Panc1 (cell line): ENCODE measurements around the gene SH2D3C. TPM values are rescaled to one million over a fixed set of nuclear protein-coding genes. Genes with fewer than 3 reads are reported as not detected.

ENCODE experiments used
- ATAC-seq: fragments of 200-7000 bp; cut with Tn5 transposase; 2 replicates; pipeline ENCODE4 v1.9.1; 2020; ENCODE audit warnings: mild to moderate bottlenecking, moderate library complexity
- BruUV-seq: library from RNA; stranded (reverse); fragments of 400-500 nt; replicated peaks from 2 replicates; lab custom pipeline; 2021; lab: Mats Ljungman, UMichigan
- CTCF ChIA-PET: fragments of 300-600 bp; sonication (Branson Sonifier 250); formaldehyde crosslinking; loops from one replicate; lab custom pipeline; 2022; ENCODE audit warnings: antibody characterized with exemption; lab: Charles Lee
- POLR2A ChIA-PET: fragments of 300-600 bp; sonication (Branson Sonifier 250); formaldehyde crosslinking; loops from one replicate; lab custom pipeline; 2022; ENCODE audit warnings: antibody characterized with exemption; lab: Charles Lee
- DNase-seq: peaks from one replicate; pipeline ENCODE4 v3.0.0-alpha.2; 2010; ENCODE audit warnings: low read depth, low spot score
- H3K27ac ChIP-seq: 2 replicates; pipeline ENCODE4 v1.5.1; 2011; ENCODE audit warnings: mild to moderate bottlenecking, low read length, inconsistent platforms
- H3K27me3 ChIP-seq: fragments of 200-500 bp; sonication (Bioruptor generic); 2 replicates; pipeline ENCODE4 v1.6.0; 2014; ENCODE audit warnings: low read length, inconsistent platforms; ENCODE audit not compliant: control insufficient read depth, insufficient read depth
- H3K36me3 ChIP-seq: fragments of 200-500 bp; sonication (Bioruptor generic); 2 replicates; pipeline ENCODE4 v1.5.1; 2014; ENCODE audit warnings: inconsistent platforms, mild to moderate bottlenecking, low read length, moderate library complexity; ENCODE audit not compliant: control insufficient read depth, insufficient read depth
- H3K4me1 ChIP-seq: 2 replicates; pipeline ENCODE4 v1.5.1; 2011; ENCODE audit warnings: inconsistent platforms, mild to moderate bottlenecking, low read length, moderate library complexity; ENCODE audit not compliant: control insufficient read depth, insufficient read depth
- H3K4me3 ChIP-seq, 2 experiments: 2 replicates each; pipeline ENCODE4 v1.5.1; 2011 to 2012; ENCODE audit warnings: low read depth in 2 of 2, low read length in 2 of 2, mild to moderate bottlenecking in 2 of 2, inconsistent platforms in 1 of 2, moderate library complexity in 1 of 2
- H3K9me3 ChIP-seq: fragments of 200-500 bp; sonication (Bioruptor generic); 2 replicates; pipeline ENCODE4 v1.5.1; 2014; ENCODE audit warnings: low read depth, mild to moderate bottlenecking, inconsistent platforms, low read length, moderate library complexity; ENCODE audit not compliant: control insufficient read depth, insufficient read depth
- CTCF ChIP-seq: fragments of 450-650 bp; IDR thresholded peaks from 2 replicates; pipeline ENCODE4 v1.5.1; 2017; ENCODE audit warnings: mild to moderate bottlenecking
- POLR2AphosphoS5 ChIP-seq: IDR thresholded peaks from 2 replicates; pipeline ENCODE4 v1.6.1; 2012; ENCODE audit warnings: mild to moderate bottlenecking, low read depth, low read length, moderate library complexity
- REST ChIP-seq, 2 experiments: IDR thresholded peaks; 2 replicates each; pipeline ENCODE4 v1.6.1; 2011 to 2012; ENCODE audit warnings: low read depth in 2 of 2, control low read depth in 1 of 2, low read length in 1 of 2, mild to moderate bottlenecking in 1 of 2, moderate library complexity in 1 of 2; ENCODE audit not compliant: insufficient read depth in 1 of 2
- TCF7L2 ChIP-seq: IDR thresholded peaks from 2 replicates; pipeline ENCODE4 v1.6.1; 2011; ENCODE audit warnings: mild to moderate bottlenecking, low read depth, low read length, inconsistent platforms
- in situ Hi-C: cut with HindIII; loops from 2 replicates; pipeline ENCODE4 v1.10.0; 2016; ENCODE audit warnings: low sequenced_read_pairs, low pct_unique_long_range_greater_than_20kb
- intact Hi-C: fragments of 100-400 bp; cut with micrococcal nuclease; formaldehyde crosslinking; loops from one replicate; pipeline ENCODE4 v1.10.0; 2022; ENCODE audit not compliant: unreplicated experiment
- total RNA-seq: library from RNA; stranded (reverse); gene quantifications from one replicate; pipeline ENCODE4 v1.2.1, GENCODE V29; 2021; ENCODE audit not compliant: unreplicated experiment

SH2D3C gene
- total RNA-seq, 1 experiment from 2014 or later: 0.49 TPM

GRCh38 chr9:127790094-127790855 is 11.8 kb upstream of the SH2D3C start:
- H3K36me3 ChIP-seq: peaks cover 21% of the 10 kb centered on the region
- ChIA-PET POLR2A (interaction anchor here (0.7 kb wide), 1 partner anchor 19 kb away, joined by 5 read pairs; no protein-coding TSS in a partner anchor), CTCF (no interaction called here)
- intact Hi-C loops (no loop called here), in situ Hi-C loops (no loop called here)
- H3K4me1 ChIP-seq: peaks cover 8% of the 10 kb centered on the region
- TF ChIP-seq CTCF (no peak), POLR2AphosphoS5 (no peak)
- H3K27ac ChIP-seq: no peak overlapping the region
- ATAC-seq: no peak
- DNase-seq: no peak
- no TSS peak for BruUV-seq
- H3K9me3 ChIP-seq: no peaks in the 10 kb centered on the region
- H3K4me3 ChIP-seq: no peak overlapping the region
- no peaks in the 10 kb centered on the region for H3K27me3 ChIP-seq

- ChIA-PET POLR2A (no interaction called here), CTCF (no interaction called here)
- Histone ChIP-seq H3K27me3 (no peaks in the 10 kb centered on the region), H3K36me3 (peaks cover 21% of the 10 kb centered on the region), H3K9me3 (no peaks in the 10 kb centered on the region), H3K27ac (no peak overlapping the region), H3K4me1 (peaks cover 8% of the 10 kb centered on the region), H3K4me3 (no peak overlapping the region)
- no peak for DNase-seq
- intact Hi-C loops (no loop called here), in situ Hi-C loops (no loop called here)
- no peak for ATAC-seq
- no peak for TF ChIP-seq REST (IDR thresholded peaks at IDR 0.05; ENCODE audit: insufficient read depth in 1 of 2, low read depth in 2 of 2, low read length in 1 of 2)
- TF ChIP-seq TCF7L2: no peak
- TF ChIP-seq POLR2AphosphoS5: no peak
- no peak for TF ChIP-seq CTCF
- no TSS peak for BruUV-seq
Measured at GRCh38 chr9:127789179-127789578, 10.7 kb upstream of the SH2D3C start.
